ENCODE data around the gene EPB42.

DNA sequence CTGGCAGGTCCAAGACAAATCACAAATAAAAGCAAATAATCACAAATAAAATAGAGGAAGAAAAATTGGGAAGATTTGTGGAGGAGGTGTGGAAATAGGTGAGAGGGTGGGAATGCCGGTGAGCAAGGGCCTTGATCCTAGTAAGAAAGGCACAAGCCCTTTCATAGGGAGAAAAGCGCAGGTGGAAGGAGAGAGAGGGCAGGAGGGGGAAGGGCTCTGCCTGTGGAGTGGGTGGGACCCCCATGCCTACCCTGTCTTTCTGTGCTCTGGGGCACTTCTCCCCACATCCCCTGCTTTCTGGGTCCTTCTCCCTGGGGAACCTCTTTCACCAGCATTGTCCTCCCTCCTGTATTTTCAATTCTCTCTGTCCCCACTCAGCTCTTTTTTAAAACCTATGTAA lies 46.6 kb upstream of the EPB42 start:
- TF ChIP-seq EZH2phosphoT487 (IDR thresholded peaks at IDR 0.05; ENCODE audit: borderline replicate concordance, low read length): no peak
- TF ChIP-seq, protein P1, sequence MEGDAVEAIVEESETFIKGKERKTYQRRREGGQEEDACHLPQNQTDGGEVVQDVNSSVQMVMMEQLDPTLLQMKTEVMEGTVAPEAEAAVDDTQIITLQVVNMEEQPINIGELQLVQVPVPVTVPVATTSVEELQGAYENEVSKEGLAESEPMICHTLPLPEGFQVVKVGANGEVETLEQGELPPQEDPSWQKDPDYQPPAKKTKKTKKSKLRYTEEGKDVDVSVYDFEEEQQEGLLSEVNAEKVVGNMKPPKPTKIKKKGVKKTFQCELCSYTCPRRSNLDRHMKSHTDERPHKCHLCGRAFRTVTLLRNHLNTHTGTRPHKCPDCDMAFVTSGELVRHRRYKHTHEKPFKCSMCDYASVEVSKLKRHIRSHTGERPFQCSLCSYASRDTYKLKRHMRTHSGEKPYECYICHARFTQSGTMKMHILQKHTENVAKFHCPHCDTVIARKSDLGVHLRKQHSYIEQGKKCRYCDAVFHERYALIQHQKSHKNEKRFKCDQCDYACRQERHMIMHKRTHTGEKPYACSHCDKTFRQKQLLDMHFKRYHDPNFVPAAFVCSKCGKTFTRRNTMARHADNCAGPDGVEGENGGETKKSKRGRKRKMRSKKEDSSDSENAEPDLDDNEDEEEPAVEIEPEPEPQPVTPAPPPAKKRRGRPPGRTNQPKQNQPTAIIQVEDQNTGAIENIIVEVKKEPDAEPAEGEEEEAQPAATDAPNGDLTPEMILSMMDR (conservative IDR thresholded peaks at IDR 0.05; ENCODE audit: low read depth, low read length): no peak

Data from PC-3 (cell line).